H1 (cell line): Measurements from ENCODE around the gene ZNF423. TPM values are rescaled to one million over a fixed set of nuclear protein-coding genes. Genes with fewer than 3 reads are reported as not detected.
A peak's percentile ranks its signal among the peaks of the same experiment; 100 is the strongest.

Experiments
- CTCF ChIA-PET: fragments of 300-600 bp; sonication (Branson Sonifier 250); formaldehyde crosslinking; loops from one replicate; lab custom pipeline; 2021; ENCODE audit not compliant: partially characterized antibody; lab: Charles Lee
- POLR2A ChIA-PET: fragments of 300-600 bp; sonication (Branson Sonifier 250); formaldehyde crosslinking; loops from one replicate; lab custom pipeline; 2021; ENCODE audit warnings: inconsistent platforms; ENCODE audit not compliant: partially characterized antibody; lab: Charles Lee
- DNase-seq, 2 experiments: peaks; one replicate each; pipeline versions ENCODE4 v3.0.0 to v3.0.0-alpha.2; 2010 to 2022; ENCODE audit warnings: low spot score in 2 of 2, low read depth in 1 of 2, mixed read lengths in 1 of 2
- FAIRE-seq: peaks from 2 replicates; lab custom pipeline; 2011; peaks lifted over from hg19 to GRCh38; lab: Jason Lieb, UNC
- H2AFZ ChIP-seq: 2 replicates; pipeline ENCODE4 v1.8.1; 2012; ENCODE audit warnings: low read length, inconsistent platforms
- H2AK5ac ChIP-seq: 2 replicates; pipeline ENCODE4 v1.6.1; 2013; ENCODE audit warnings: low read depth, low read length
- H2BK120ac ChIP-seq: replicated peaks from 2 replicates; pipeline ENCODE3; 2013; ENCODE audit warnings: low read depth, low read length, inconsistent platforms
- H2BK12ac ChIP-seq: 2 replicates; pipeline ENCODE4 v1.6.1; 2013; ENCODE audit warnings: low read depth, low read length
- H2BK15ac ChIP-seq: 2 replicates; pipeline ENCODE4 v1.6.1; 2013; ENCODE audit warnings: low read length
- H2BK20ac ChIP-seq: 2 replicates; pipeline ENCODE4 v1.6.1; 2013; ENCODE audit warnings: low read length
- H2BK5ac ChIP-seq: 2 replicates; pipeline ENCODE4 v1.6.1; 2013; ENCODE audit warnings: low read depth, low read length
- H3K14ac ChIP-seq: 2 replicates; pipeline ENCODE4 v1.6.1; 2013; ENCODE audit warnings: inconsistent platforms; ENCODE audit not compliant: insufficient read length
- H3K18ac ChIP-seq: 2 replicates; pipeline ENCODE4 v1.6.1; 2013; ENCODE audit warnings: low read length; ENCODE audit errors: extremely low read depth
- H3K23ac ChIP-seq: 2 replicates; pipeline ENCODE4 v1.6.1; 2013; ENCODE audit warnings: inconsistent platforms; ENCODE audit not compliant: insufficient read length
- H3K23me2 ChIP-seq: 2 replicates; pipeline ENCODE4 v1.6.1; 2013; ENCODE audit warnings: low read depth, low read length
- H3K27ac ChIP-seq: 2 replicates; pipeline ENCODE4 v1.6.1; 2011; ENCODE audit warnings: low read depth, low read length, inconsistent platforms
- H3K27me3 ChIP-seq, 4 experiments: replicated peaks in 1 of 4; 1 replicate in 1 of 4; 2 replicates in 3 of 4; pipeline versions ENCODE4 v1.6.1 to v1.8.1; 2011 to 2013; ENCODE audit warnings: low read length in 3 of 4, mild to moderate bottlenecking in 3 of 4, inconsistent platforms in 2 of 4, mixed read lengths in 2 of 4, moderate library complexity in 1 of 4; ENCODE audit not compliant: control insufficient read depth in 3 of 4, insufficient read depth in 3 of 4; ENCODE audit errors: extremely low read depth in 1 of 4
- H3K36me3 ChIP-seq, 4 experiments: 2 replicates each; pipeline versions ENCODE4 v1.6.1 to v1.8.1; 2011 to 2013; ENCODE audit warnings: mild to moderate bottlenecking in 4 of 4, low read length in 3 of 4, moderate library complexity in 2 of 4, control low read depth in 1 of 4, inconsistent platforms in 1 of 4; ENCODE audit not compliant: insufficient read depth in 4 of 4, control insufficient read depth in 2 of 4
- H3K4ac ChIP-seq: replicated peaks from 2 replicates; pipeline ENCODE3; 2013; ENCODE audit warnings: low read length, low read depth, mixed read lengths, inconsistent platforms; ENCODE audit not compliant: insufficient read length
- H3K4me1 ChIP-seq, 4 experiments: replicated peaks in 1 of 4; 1 replicate in 1 of 4; 2 replicates in 3 of 4; pipeline versions ENCODE4 v1.6.1 to v1.8.1; 2011 to 2013; ENCODE audit warnings: low read length in 3 of 4, inconsistent platforms in 2 of 4, mixed read lengths in 1 of 4; ENCODE audit not compliant: insufficient read depth in 4 of 4, control insufficient read depth in 3 of 4
- H3K4me2 ChIP-seq, 2 experiments: 2 replicates each; pipeline versions ENCODE4 v1.6.1 to v1.8.1; 2011 to 2013; ENCODE audit warnings: low read depth in 2 of 2, low read length in 2 of 2, control low read depth in 1 of 2, inconsistent platforms in 1 of 2, mild to moderate bottlenecking in 1 of 2; ENCODE audit not compliant: insufficient read depth in 1 of 2
- H3K4me3 ChIP-seq, 4 experiments: fragments of 200-600, 300-600 bp in 1 of 4; sonication (generic), shearing (Covaris generic), sonication (Bioruptor Twin) in 1 of 4; 2 replicates each; pipeline versions ENCODE4 v1.5.1 to v1.8.1; 2011 to 2016; ENCODE audit warnings: low read length in 4 of 4, low read depth in 3 of 4, control low read depth in 2 of 4, inconsistent platforms in 2 of 4, mild to moderate bottlenecking in 2 of 4, mixed read lengths in 1 of 4, moderate library complexity in 1 of 4; ENCODE audit not compliant: insufficient read depth in 2 of 4; ENCODE audit errors: extremely low read depth in 1 of 4
- H3K56ac ChIP-seq: replicated peaks from 2 replicates; pipeline ENCODE3; 2013; ENCODE audit warnings: low read depth, mild to moderate bottlenecking, mixed read lengths, low read length, inconsistent platforms; ENCODE audit not compliant: insufficient read length
- H3K79me1 ChIP-seq: 2 replicates; pipeline ENCODE4 v1.6.1; 2013; ENCODE audit warnings: low read depth, low read length, control low read depth
- H3K79me2 ChIP-seq, 2 experiments: 2 replicates each; pipeline versions ENCODE4 v1.6.1 to v1.8.1; 2012 to 2013; ENCODE audit warnings: low read length in 2 of 2, mild to moderate bottlenecking in 2 of 2, inconsistent platforms in 1 of 2; ENCODE audit not compliant: insufficient read depth in 2 of 2, control insufficient read depth in 1 of 2
- H3K9ac ChIP-seq, 4 experiments: replicated peaks in 1 of 4; 1 replicate in 1 of 4; 2 replicates in 3 of 4; pipeline versions ENCODE4 v1.6.1 to v1.8.1; 2011 to 2013; ENCODE audit warnings: low read depth in 3 of 4, low read length in 3 of 4, control low read depth in 2 of 4, mild to moderate bottlenecking in 2 of 4, moderate library complexity in 2 of 4, inconsistent platforms in 1 of 4; ENCODE audit errors: extremely low read depth in 1 of 4
- H3K9me3 ChIP-seq, 2 experiments: 2 replicates each; pipeline versions ENCODE4 v1.6.1 to v1.8.1; 2012 to 2013; ENCODE audit warnings: mild to moderate bottlenecking in 2 of 2, moderate library complexity in 2 of 2, control low read depth in 1 of 2, inconsistent platforms in 1 of 2, low read depth in 1 of 2, low read length in 1 of 2, mixed read lengths in 1 of 2; ENCODE audit not compliant: insufficient read depth in 2 of 2
- H4K20me1 ChIP-seq, 2 experiments: replicated peaks in 1 of 2; 2 replicates each; pipeline versions ENCODE3 to v1.8.1; 2011 to 2013; ENCODE audit warnings: inconsistent platforms in 2 of 2, low read length in 2 of 2, mild to moderate bottlenecking in 1 of 2; ENCODE audit not compliant: insufficient read depth in 2 of 2, control insufficient read depth in 1 of 2
- H4K5ac ChIP-seq: 2 replicates; pipeline ENCODE4 v1.6.1; 2013; ENCODE audit warnings: low read length, low read depth, mixed read lengths, inconsistent platforms; ENCODE audit not compliant: insufficient read length
- H4K8ac ChIP-seq: 2 replicates; pipeline ENCODE4 v1.8.0; 2013; ENCODE audit warnings: mild to moderate bottlenecking, moderate library complexity, low read length, inconsistent platforms; ENCODE audit not compliant: insufficient read depth; ENCODE audit errors: extremely low read depth
- H4K91ac ChIP-seq: replicated peaks from 2 replicates; pipeline ENCODE3; 2013; ENCODE audit warnings: low read length, mixed read lengths, inconsistent platforms; ENCODE audit not compliant: insufficient read length
- BRCA1 ChIP-seq: IDR thresholded peaks from 2 replicates; pipeline ENCODE4 v1.6.1; 2012; ENCODE audit warnings: low read depth, low read length, improper control_type of control experiment
- CREB1 ChIP-seq: IDR thresholded peaks from 2 replicates; pipeline ENCODE4 v1.6.1; 2012; ENCODE audit warnings: inconsistent platforms
- E2F6 ChIP-seq: IDR thresholded peaks from 2 replicates; pipeline ENCODE4 v1.6.1; 2012; ENCODE audit warnings: inconsistent platforms
- GTF2F1 ChIP-seq: IDR thresholded peaks from 2 replicates; pipeline ENCODE4 v1.6.1; 2012; ENCODE audit warnings: low read depth, low read length, improper control_type of control experiment, borderline replicate concordance
- MAFK ChIP-seq: IDR thresholded peaks from 2 replicates; pipeline ENCODE4 v1.6.1; 2012; ENCODE audit warnings: low read depth, mild to moderate bottlenecking, improper control_type of control experiment, low read length
- RAD21 ChIP-seq, 2 experiments: IDR thresholded peaks in 1 of 2; conservative IDR thresholded peaks in 1 of 2; 2 replicates each; pipeline ENCODE4 v1.6.1; 2011; ENCODE audit warnings: low read depth in 2 of 2, low read length in 2 of 2, improper control_type of control experiment in 1 of 2, inconsistent platforms in 1 of 2, mild to moderate bottlenecking in 1 of 2, moderate library complexity in 1 of 2
- RXRA ChIP-seq: IDR thresholded peaks from 2 replicates; pipeline ENCODE4 v1.6.1; 2011; ENCODE audit warnings: low read depth, mild to moderate bottlenecking, low read length, moderate library complexity; ENCODE audit not compliant: insufficient read depth
- TBP ChIP-seq: IDR thresholded peaks from 2 replicates; pipeline ENCODE4 v1.6.1; 2011; ENCODE audit warnings: low read depth, low read length, improper control_type of control experiment
- YY1 ChIP-seq: IDR thresholded peaks from 2 replicates; pipeline ENCODE4 v1.6.1; 2011; ENCODE audit warnings: low read depth, mild to moderate bottlenecking, low read length
- WGBS, 2 experiments: shearing (Covaris generic) in 1 of 2; methylation state at CpG; one replicate each; pipeline versions ENCODE4 v1.1.6 to v1.1.7; 2013 to 2015; ENCODE audit warnings: low lambda C conversion rate in 2 of 2, mixed read lengths in 2 of 2, inconsistent platforms in 1 of 2, low coverage in 1 of 2, missing lambda C conversion rate in 1 of 2; ENCODE audit not compliant: insufficient replicate concordance in 2 of 2, insufficient coverage in 1 of 2, insufficient read length in 1 of 2; ENCODE audit errors: extremely low coverage in 1 of 2, missing lambda C conversion rate in 1 of 2; 5-methylcytosine and 5-hydroxymethylcytosine counted together
- polyA plus RNA-seq, 7 experiments: library from polyadenylated mRNA; depleted of rRNA in 3 of 7; stranded (reverse) in 5 of 7; unstranded in 2 of 7; fragments of >200 nt in 5 of 7; fragments of 200-250 nt in 2 of 7; gene quantifications; 1 replicate in 5 of 7; 2 replicates in 1 of 7; 4 replicates in 1 of 7; pipeline versions ENCODE4 v1.2.1 to v1.2.3, GENCODE V29; 2011 to 2013; ENCODE audit warnings: missing spikeins in 2 of 7, mixed read lengths in 2 of 7
- total RNA-seq: library from RNA; stranded (reverse); fragmentation: NEBNext Ultra II Directional; extraction: Animal tissue kit (Norgen Biotek cat#: 25700); gene quantifications from 2 replicates; pipeline ENCODE4 v1.2.1, GENCODE V29; 2021
- TF ChIP-seq, protein P1 (sequence below): IDR thresholded peaks from 2 replicates; pipeline ENCODE4 v1.6.1; 2011; ENCODE audit warnings: low read length, improper control_type of control experiment

ZNF423 gene
- total and polyA plus RNA-seq, 2 of the 8 experiments (the other 6 are each of a cell fraction or from before 2014, with no cell fraction given): 38.2 to 52.3 TPM

GRCh38 chr16:49459953-49460735, 395.8 kb downstream of the ZNF423 start:
- no peaks in the 10 kb centered on the region for H3K79me2 ChIP-seq
- H3K79me1 ChIP-seq: no peaks in the 10 kb centered on the region
- no peak overlapping the region for H2AK5ac ChIP-seq
- H3K23me2 ChIP-seq: peaks cover 4% of the 10 kb centered on the region; the same call in 1 of the 2 replicates
- H3K9me3 ChIP-seq: no peaks in the 10 kb centered on the region
- no peak overlapping the region for H3K56ac ChIP-seq
- H3K27ac ChIP-seq: no peak overlapping the region
- no peak overlapping the region for H2BK15ac ChIP-seq
- H3K18ac ChIP-seq: no peak overlapping the region
- ChIA-PET CTCF (interaction anchor here (1.4 to 1.7 kb wide), 3 partner anchors 9 to 20 kb away, joined by 3 to 8 read pairs (median 4); no protein-coding TSS in a partner anchor), POLR2A (interaction anchor here (0.6 to 1.8 kb wide), 2 partner anchors 8 to 15 kb away, joined by 3 to 5 read pairs; no protein-coding TSS in a partner anchor)
- no peak overlapping the region for H4K8ac ChIP-seq
- H3K4me3 ChIP-seq: no peak overlapping the region
- no peak overlapping the region for H3K9ac ChIP-seq
- H3K27me3 ChIP-seq: peaks cover 0 to 1% (median 0%) of the 10 kb centered on the region in 4 experiments; a peak in 3 of 7 replicates
- no peak overlapping the region for H2BK120ac ChIP-seq
- no peak overlapping the region for H2BK5ac ChIP-seq
- no peak overlapping the region for H3K4ac ChIP-seq
- FAIRE-seq: no peak
- H3K4me1 ChIP-seq: peaks cover 0 to 2% (median under 1%) of the 10 kb centered on the region in 4 experiments; a peak in 3 of 7 replicates
- H3K4me2 ChIP-seq: no peak overlapping the region
- no peaks in the 10 kb centered on the region for H3K36me3 ChIP-seq
- 75% methylated on average over 6 of the region's 6 CpGs; no CpG with 5 or more reads in 1 of the 2 experiments for WGBS, 2 experiments
- H3K23ac ChIP-seq: no peak overlapping the region
- no peak overlapping the region for H4K5ac ChIP-seq
- H4K20me1 ChIP-seq: no peaks in the 10 kb centered on the region
- H2BK20ac ChIP-seq: no peak overlapping the region
- H3K14ac ChIP-seq: no peak overlapping the region
- no peak overlapping the region for H2AFZ ChIP-seq
- peak in 1 of 2 experiments; percentile 47 for DNase-seq
- H2BK12ac ChIP-seq: no peak overlapping the region
- no peak overlapping the region for H4K91ac ChIP-seq
- TF ChIP-seq YY1: no peak
- TF ChIP-seq E2F6: no peak
- TF ChIP-seq RXRA: no peak
- TF ChIP-seq RAD21 (IDR thresholded peaks at IDR 0.05 in 1 of 2, conservative IDR thresholded peaks at IDR 0.05 in 1 of 2; ENCODE audit: low read depth in 2 of 2, low read length in 2 of 2): no peak
- TF ChIP-seq GTF2F1: no peak
- no peak for TF ChIP-seq CREB1
- TF ChIP-seq, protein P1, sequence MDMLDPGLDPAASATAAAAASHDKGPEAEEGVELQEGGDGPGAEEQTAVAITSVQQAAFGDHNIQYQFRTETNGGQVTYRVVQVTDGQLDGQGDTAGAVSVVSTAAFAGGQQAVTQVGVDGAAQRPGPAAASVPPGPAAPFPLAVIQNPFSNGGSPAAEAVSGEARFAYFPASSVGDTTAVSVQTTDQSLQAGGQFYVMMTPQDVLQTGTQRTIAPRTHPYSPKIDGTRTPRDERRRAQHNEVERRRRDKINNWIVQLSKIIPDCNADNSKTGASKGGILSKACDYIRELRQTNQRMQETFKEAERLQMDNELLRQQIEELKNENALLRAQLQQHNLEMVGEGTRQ: no peak
- no peak for TF ChIP-seq MAFK
- no peak for TF ChIP-seq BRCA1
- TF ChIP-seq TBP: no peak
